Activated naive CD4-positive, alpha-beta T cell treated with anti-CD3 and anti-CD28 coated beads, Interleukin-2, amount 50 U/mL, for 72 hours (primary cell): ENCODE measurements around the gene SMAD3. TPM values are rescaled to one million over a fixed set of nuclear protein-coding genes. Genes with fewer than 3 reads are reported as not detected.
A peak's percentile ranks its signal among the peaks of the same experiment; 100 is the strongest.

Source experiments
- ATAC-seq, 2 donors: fragments of 150-1000 bp; cut with Tn5 transposase; 2 replicates each; pipeline ENCODE4 v1.10.0; 2021; ENCODE audit warnings: mild to moderate bottlenecking in 2 of 2, moderate library complexity in 2 of 2
- DNase-seq, 2 donors: peaks; one replicate each; pipeline ENCODE4 v3.0.0; 2021 to 2022; ENCODE audit warnings: low spot score in 2 of 2
- H3K27ac Mint-ChIP-seq, 2 donors: one replicate each; pipeline ENCODE4 v1.8.0; 2022; ENCODE audit warnings: mild to moderate bottlenecking in 2 of 2, mixed read lengths in 2 of 2
- H3K36me3 Mint-ChIP-seq, 2 donors: one replicate each; pipeline ENCODE4 v1.8.0; 2022; ENCODE audit warnings: mixed read lengths in 2 of 2
- H3K9me3 Mint-ChIP-seq, 2 donors: one replicate each; pipeline ENCODE4 v1.8.0; 2022; ENCODE audit warnings: mixed read lengths in 2 of 2
- total RNA-seq, 2 donors: library from RNA; stranded (reverse); gene quantifications; one replicate each; pipeline ENCODE4 v1.2.3, GENCODE V29; 2022

Gene SMAD3
- total RNA-seq, 2 donors from 2014 or later: 15.4 to 75.9 TPM

- ATAC-seq (no peak), DNase-seq (no peak)
- Mint-ChIP-seq H3K9me3 (peaks cover 0 to 4% of the 10 kb centered on the region in 2 donors), H3K27ac (no peak overlapping the region), H3K36me3 (no peaks in the 10 kb centered on the region)
Measured at GRCh38 chr15:67050062-67050461, 15.3 kb upstream of the SMAD3 start.

DNA sequence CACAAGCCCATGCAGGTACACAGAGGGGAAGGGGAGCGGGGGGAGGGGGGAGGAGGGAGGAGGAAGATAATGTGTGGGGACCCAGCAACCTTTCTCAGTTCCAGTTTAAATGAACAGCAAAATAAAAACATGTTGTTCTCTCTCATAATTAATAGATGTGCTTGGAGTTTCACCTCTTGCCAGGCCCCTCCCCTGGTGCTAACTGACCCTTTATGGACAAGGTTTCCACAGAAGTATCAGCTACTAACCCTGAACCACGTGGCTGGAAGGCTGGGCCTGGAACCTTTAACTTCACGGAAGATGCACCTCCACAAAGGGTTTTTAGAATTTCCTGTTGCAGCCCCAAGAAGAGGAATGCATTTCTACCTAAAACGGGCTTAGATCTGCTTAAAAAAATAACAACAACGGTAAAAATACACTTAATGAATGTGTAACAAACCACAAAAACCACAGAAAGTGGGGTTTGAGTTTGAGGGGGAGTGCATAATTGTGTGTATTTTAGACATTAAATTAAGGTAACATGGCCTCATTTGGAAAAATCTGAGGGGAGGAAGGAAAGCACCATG is 14.8 kb upstream of the SMAD3 start:
- peak in 1 of 2 donors; percentile 32 for ATAC-seq
- Mint-ChIP-seq H3K36me3 (no peaks in the 10 kb centered on the region), H3K27ac (peak overlapping the region in 1 of 2 donors; percentile 16), H3K9me3 (peaks cover 0 to 4% of the 10 kb centered on the region in 2 donors)
- no peak for DNase-seq

GRCh38 chr15:67051088-67052045 is 14.0 kb upstream of the SMAD3 start:
- H3K36me3 Mint-ChIP-seq: no peaks in the 10 kb centered on the region
- DNase-seq: no peak
- no peak for ATAC-seq
- no peak overlapping the region for H3K27ac Mint-ChIP-seq
- peaks cover 0 to 4% of the 10 kb centered on the region in 2 donors for H3K9me3 Mint-ChIP-seq

DNA sequence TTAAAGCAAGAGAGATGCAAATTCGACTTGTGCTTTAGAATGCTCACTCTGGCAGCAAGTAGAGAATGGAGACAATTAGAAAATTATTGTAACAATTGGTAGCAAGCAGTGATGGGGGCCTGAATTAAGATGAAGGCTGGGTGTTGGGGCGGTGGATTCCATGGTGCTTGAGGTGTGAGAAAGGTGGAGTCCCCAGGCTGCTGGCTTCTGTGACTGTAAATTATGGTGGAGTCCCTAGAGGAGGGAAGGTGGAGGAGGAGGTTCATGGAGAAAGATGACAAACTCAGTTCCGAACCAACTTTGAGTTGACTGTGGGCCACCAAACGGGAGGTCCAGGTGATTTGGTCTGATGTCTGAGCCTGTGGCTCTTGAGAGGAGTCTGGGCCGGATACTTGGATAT is 10.7 kb upstream of the SMAD3 start:
- Mint-ChIP-seq H3K27ac (peak overlapping the region in 1 of 2 donors; percentile 22), H3K9me3 (peaks cover 0 to 4% of the 10 kb centered on the region in 2 donors), H3K36me3 (no peaks in the 10 kb centered on the region)
- DNase-seq: peak in 1 of 2 donors; percentile 26
- ATAC-seq: peak; percentile 44 to 87

- Mint-ChIP-seq H3K36me3 (no peaks in the 10 kb centered on the region), H3K9me3 (no peaks in the 10 kb centered on the region), H3K27ac (no peak overlapping the region)
- DNase-seq (no peak), ATAC-seq (no peak)
Measured at GRCh38 chr15:67059127-67059553, 6.3 kb upstream of the SMAD3 start.

DNA sequence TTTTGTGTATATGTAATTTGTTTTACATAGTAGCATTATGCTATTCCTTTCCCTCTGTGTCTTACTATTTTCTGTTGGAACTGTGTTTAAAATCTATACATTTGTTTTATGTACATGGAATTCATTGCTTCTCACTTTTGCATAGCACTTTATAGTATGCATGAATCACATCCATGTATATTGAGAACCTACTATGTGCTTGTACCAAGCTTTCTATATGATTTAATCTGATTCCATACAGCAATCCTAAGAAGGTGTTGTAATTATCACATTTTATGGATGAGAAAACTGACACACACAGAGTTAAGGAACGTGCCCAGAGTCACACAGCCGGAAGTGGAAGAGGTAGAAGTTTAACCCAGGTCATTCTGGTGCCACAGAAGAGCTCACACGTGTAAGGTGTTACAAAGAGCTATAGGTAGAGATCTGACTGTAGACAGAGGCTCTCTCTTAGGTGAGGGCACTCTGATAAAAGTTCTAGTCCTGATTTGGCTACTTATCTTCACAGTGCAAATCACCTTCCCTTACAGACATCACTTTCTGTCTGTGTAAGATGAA is 3.5 kb upstream of the SMAD3 start:
- no peak overlapping the region for H3K27ac Mint-ChIP-seq
- H3K9me3 Mint-ChIP-seq: no peaks in the 10 kb centered on the region
- H3K36me3 Mint-ChIP-seq: peaks cover 0 to 3% of the 10 kb centered on the region in 2 donors
- DNase-seq (no peak), ATAC-seq (no peak)

DNA sequence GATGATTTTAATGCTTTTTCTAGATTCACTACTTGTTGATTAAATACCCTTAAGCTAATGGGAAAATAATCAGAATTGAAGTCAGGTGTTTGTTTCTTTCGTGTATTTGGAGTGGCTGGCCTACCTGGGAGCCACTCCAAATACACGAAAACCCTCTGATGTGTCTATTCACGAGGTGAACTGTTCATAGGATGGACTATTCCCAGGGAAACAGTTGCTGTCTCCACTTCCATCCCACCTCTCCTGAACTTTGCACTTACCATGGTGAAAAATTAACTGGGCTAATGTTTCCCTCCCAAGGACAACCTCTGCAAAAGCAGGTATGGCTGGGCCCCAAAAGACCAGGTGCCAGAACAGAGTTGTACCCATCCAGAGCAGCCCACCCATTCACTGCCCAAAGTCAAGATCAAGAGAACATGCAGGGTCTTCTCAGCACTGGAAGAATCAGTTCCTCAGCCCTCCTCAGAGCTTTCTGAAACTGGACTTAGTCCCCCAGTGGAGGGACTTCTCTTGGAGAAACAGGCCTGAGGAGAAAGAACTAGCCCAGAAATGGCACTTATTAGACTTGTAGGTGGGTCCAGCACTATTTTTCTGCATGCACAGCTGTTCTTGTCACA is 2.9 kb upstream of the SMAD3 start:
- no peak overlapping the region for H3K27ac Mint-ChIP-seq
- no peak for DNase-seq
- no peak for ATAC-seq
- H3K36me3 Mint-ChIP-seq: peaks cover 0 to 9% of the 10 kb centered on the region in 2 donors
- H3K9me3 Mint-ChIP-seq: no peaks in the 10 kb centered on the region

DNA sequence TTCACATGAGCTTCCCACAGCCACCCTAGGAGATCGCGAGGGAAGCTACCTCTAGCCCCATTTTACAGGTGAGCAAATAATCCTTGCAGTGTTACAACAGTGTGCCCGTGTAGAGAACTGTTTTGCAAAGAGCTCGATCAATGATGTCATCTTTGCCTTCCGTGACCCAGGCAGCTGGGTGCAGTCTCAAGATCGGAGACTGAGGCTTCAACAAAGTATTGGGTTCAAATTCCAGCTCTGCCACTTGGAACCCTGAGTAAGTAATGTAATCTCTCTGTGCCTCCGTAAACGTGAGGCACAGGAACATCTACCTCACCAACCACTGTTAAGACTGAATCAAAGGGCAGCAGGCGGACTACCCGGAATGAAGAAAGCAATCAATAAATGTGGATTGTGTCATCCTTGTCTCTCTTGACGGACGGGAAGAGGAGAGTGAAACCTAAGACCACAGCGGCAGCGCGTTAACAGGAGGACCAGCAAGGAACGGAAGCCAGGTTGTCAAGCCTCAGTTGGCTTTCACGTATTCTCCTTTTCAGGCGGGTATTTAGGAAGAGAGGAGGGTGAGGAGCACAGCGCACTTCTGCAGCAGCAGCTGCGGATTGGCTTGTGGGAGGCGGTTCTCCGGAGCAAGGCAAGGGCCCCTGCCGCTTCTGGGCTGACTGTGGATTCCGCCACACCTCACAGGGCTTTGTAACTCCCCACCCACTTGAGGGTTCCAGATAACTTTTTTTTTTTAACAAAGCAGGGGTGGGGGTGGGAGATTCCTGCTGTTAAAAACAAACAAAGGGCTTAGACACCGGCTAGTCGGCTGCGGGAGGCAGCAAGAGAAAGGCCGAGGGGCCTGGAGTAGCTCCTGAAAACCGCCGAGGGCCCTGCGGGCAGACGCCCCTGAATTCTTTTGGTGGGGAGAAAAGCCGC is 1.5 kb upstream of the SMAD3 start:
- H3K36me3 Mint-ChIP-seq: peaks cover 0 to 15% of the 10 kb centered on the region in 2 donors
- H3K27ac Mint-ChIP-seq: no peak overlapping the region
- no peak for ATAC-seq
- DNase-seq: no peak
- H3K9me3 Mint-ChIP-seq: no peaks in the 10 kb centered on the region

DNA sequence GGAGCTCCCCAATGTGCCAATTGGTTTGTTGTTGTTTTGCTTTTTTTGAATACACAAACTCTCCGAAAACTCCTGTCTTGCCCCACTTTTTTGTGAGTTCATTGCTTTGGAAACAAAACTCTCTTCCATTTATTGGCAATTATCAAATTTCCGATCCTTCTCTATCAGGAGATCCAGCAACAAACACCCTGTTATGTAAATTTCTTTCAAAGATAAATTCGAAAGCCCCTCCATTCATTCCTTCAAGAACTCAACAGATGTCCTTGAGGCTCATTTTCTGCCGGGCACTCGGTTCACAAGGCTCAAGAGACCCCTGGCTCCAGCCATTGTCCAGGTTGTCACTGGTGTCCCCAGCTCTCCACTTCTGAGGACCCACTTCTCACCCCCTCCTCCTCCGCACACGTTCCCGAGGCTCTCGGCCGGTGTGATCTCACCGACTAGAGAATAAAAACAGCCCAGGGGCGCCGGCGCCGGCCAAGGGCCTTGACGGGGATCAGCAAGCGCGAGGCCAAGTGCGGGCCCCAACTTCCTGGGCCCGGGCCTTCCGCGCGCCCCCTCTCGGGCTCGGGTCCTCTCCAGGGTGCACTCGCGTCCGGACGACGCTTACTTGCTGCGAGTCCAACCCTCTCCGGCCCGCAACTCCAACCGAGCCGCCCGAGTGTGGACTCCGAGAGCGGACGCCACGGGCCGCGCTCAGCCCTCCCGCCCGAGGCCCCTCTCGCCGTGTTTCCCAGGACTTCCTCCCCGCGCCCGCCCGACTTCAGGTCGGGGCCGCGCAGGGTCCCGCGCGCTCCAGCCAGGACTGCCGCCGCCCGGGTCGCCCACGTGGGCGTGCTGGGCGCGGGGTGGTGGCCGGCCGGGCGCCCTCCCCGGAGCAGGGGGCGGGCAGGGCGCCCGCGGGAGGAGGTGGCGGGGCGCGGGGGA is 533 bp upstream of the SMAD3 start:
- H3K27ac Mint-ChIP-seq: peak overlapping the region in 1 of 2 donors; percentile 45
- DNase-seq: peak in 1 of 2 donors; percentile 49
- H3K36me3 Mint-ChIP-seq: peaks cover 0 to 18% of the 10 kb centered on the region in 2 donors
- ATAC-seq: peak in 1 of 2 donors; percentile 8
- no peaks in the 10 kb centered on the region for H3K9me3 Mint-ChIP-seq

DNA sequence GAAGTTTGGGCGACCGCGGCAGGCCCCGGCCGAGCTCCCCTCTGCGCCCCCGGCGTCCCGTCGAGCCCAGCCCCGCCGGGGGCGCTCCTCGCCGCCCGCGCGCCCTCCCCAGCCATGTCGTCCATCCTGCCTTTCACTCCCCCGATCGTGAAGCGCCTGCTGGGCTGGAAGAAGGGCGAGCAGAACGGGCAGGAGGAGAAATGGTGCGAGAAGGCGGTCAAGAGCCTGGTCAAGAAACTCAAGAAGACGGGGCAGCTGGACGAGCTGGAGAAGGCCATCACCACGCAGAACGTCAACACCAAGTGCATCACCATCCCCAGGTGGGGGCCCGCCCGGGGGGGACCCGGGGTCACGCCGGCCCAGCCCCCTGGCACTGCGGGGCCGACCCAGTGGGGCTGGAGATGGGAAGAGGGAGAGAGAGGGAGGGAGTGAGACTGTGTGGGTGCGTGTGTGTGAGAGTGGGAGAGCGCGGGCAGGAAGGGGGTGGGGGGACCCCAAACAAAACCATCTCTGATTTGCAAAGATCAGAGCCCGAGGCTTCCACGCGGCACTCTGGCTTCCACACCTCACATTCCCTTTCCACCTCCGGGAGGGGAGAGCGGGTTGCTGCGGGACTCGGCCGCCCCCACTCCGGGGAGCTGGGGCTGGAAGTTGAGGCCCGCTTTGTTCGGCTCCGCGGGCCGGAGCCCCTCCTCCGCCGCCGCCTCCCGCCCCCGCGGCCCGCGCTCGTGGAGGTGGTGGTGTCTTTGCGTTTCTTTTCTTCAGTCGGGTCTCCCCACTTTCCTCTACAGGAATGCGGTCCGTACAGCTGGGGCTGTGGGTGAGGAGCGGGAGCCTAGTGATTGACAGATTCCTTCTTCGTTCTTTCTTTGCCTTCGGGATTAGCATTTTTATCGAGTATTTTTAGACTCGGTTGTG is 898 bp downstream of the SMAD3 start:
- DNase-seq (peak in 1 of 2 donors; percentile 55), ATAC-seq (peak in 1 of 2 donors; percentile 6)
- Mint-ChIP-seq H3K36me3 (peaks cover 0 to 32% of the 10 kb centered on the region in 2 donors), H3K9me3 (no peaks in the 10 kb centered on the region), H3K27ac (peak overlapping the region; percentile 89 to 98)

- peaks cover 0 to 34% of the 10 kb centered on the region in 2 donors for H3K36me3 Mint-ChIP-seq
Measured at GRCh38 chr15:67066959-67067853, 1.8 kb downstream of the SMAD3 start.

GRCh38 chr15:67067930-67068551 is 2.6 kb downstream of the SMAD3 start:
- ATAC-seq (peak; percentile 39 to 55), DNase-seq (no peak)
- H3K27ac Mint-ChIP-seq: peak overlapping the region; percentile 89 to 98
- peaks cover 0 to 42% of the 10 kb centered on the region in 2 donors for H3K36me3 Mint-ChIP-seq
- peaks cover 0 to 3% of the 10 kb centered on the region in 2 donors for H3K9me3 Mint-ChIP-seq

More at GRCh38 chr15:67066959-67067853, 1.8 kb downstream of the SMAD3 start:
- no peak for DNase-seq
- no peak for ATAC-seq
- Mint-ChIP-seq H3K27ac (peak overlapping the region; percentile 89 to 98), H3K9me3 (no peaks in the 10 kb centered on the region)
